ENCODE results near the gene STK32C.

GRCh38 chr10:132210766-132211165 is 97.0 kb downstream of the STK32C start:
- TF ChIP-seq ZNF274 (IDR thresholded peaks at IDR 0.05; ENCODE audit: low read depth, low read length) (no peak), YY1 (IDR thresholded peaks at IDR 0.05; ENCODE audit: insufficient read depth, insufficient read length) (no peak)
